HG03280 (cell line): ENCODE measurements around the gene FIG4.
"Not testable (repeated sequence)": the region's sequence is repeated elsewhere in the genome, so short reads cannot be mapped to it uniquely, and the experiment has no call there.

Experiments used
- ATAC-seq: cut with Tn5 transposase; IDR thresholded peaks from one replicate; pipeline ENCODE4 v1.9.1; 2021; ENCODE audit warnings: mild to moderate bottlenecking, moderate library complexity; ENCODE audit not compliant: unreplicated experiment

Gene FIG4

GRCh38 chr6:109759098-109759955 is 68.2 kb downstream of the FIG4 start:
- ATAC-seq = no peak

GRCh38 chr6:109760208-109760607 is 69.1 kb downstream of the FIG4 start:
- no peak for ATAC-seq

- ATAC-seq = no peak
Measured at GRCh38 chr6:109762166-109762565, 71.1 kb downstream of the FIG4 start.

GRCh38 chr6:109762769-109763441 is 71.8 kb downstream of the FIG4 start:
- ATAC-seq = no peak

- no peak for ATAC-seq
Measured at GRCh38 chr6:109766167-109766566, 75.1 kb downstream of the FIG4 start.

- ATAC-seq = no peak
Measured at GRCh38 chr6:109767961-109768360, 76.9 kb downstream of the FIG4 start.

GRCh38 chr6:109768485-109768884 is 77.4 kb downstream of the FIG4 start:
- ATAC-seq = no peak

- no peak for ATAC-seq
Measured at GRCh38 chr6:109769213-109769612, 78.1 kb downstream of the FIG4 start.

GRCh38 chr6:109770047-109770446 is 79.0 kb downstream of the FIG4 start:
- ATAC-seq = no peak

GRCh38 chr6:109770779-109771178 is 79.7 kb downstream of the FIG4 start:
- no peak for ATAC-seq

- not testable (repeated sequence) for ATAC-seq
Measured at GRCh38 chr6:109771939-109772755, 81.1 kb downstream of the FIG4 start.

GRCh38 chr6:109772883-109773431 is 81.9 kb downstream of the FIG4 start:
- no peak for ATAC-seq

- no peak for ATAC-seq
Measured at GRCh38 chr6:109781001-109781400, 89.9 kb downstream of the FIG4 start.

GRCh38 chr6:109782491-109782999 is 91.4 kb downstream of the FIG4 start:
- ATAC-seq = no peak

- ATAC-seq = no peak
Measured at GRCh38 chr6:109783250-109783986, 92.3 kb downstream of the FIG4 start.

GRCh38 chr6:109787312-109787711 is 96.2 kb downstream of the FIG4 start:
- no peak for ATAC-seq

- no peak for ATAC-seq
Measured at GRCh38 chr6:109788687-109789086, 97.6 kb downstream of the FIG4 start.

- ATAC-seq = no peak
Measured at GRCh38 chr6:109790131-109790530, 99.0 kb downstream of the FIG4 start.

- ATAC-seq = no peak
Measured at GRCh38 chr6:109791301-109791700, 100.2 kb downstream of the FIG4 start.

GRCh38 chr6:109793021-109793420 is 101.9 kb downstream of the FIG4 start:
- ATAC-seq = no peak
